Measurements from ENCODE around the gene OR4S2. TPM values are rescaled to one million over a fixed set of nuclear protein-coding genes. Genes with fewer than 3 reads are reported as not detected.

The OR4S2 gene
- total RNA-seq, 4 donors from 2014 or later = not detected

GRCh38 chr11:55655096-55655495 is 7.0 kb downstream of the OR4S2 start:
- no peaks in the 10 kb centered on the region for H3K4me1 ChIP-seq

GRCh38 chr11:55658031-55658573 is 10.0 kb downstream of the OR4S2 start:
- no peak for DNase-seq (ENCODE audit: low spot score in 2 of 2)
- Histone ChIP-seq H3K4me3 (no peak overlapping the region), H3K9me3 (no peaks in the 10 kb centered on the region), H3K4me1 (no peaks in the 10 kb centered on the region), H3K36me3 (no peaks in the 10 kb centered on the region), H3K27me3 (no peaks in the 10 kb centered on the region), H3K27ac (no peak overlapping the region)
- WGBS, 2 donors = 84 to 85% methylated on average over 2 of the region's 2 CpGs
- TF ChIP-seq CTCF (IDR thresholded peaks at IDR 0.05) (no peak), POLR2A (IDR thresholded peaks at IDR 0.05) (no peak), EP300 (IDR thresholded peaks at IDR 0.05) (no peak)

More at GRCh38 chr11:55655096-55655495, 7.0 kb downstream of the OR4S2 start:
- Histone ChIP-seq H3K27me3 (no peaks in the 10 kb centered on the region), H3K36me3 (no peaks in the 10 kb centered on the region), H3K27ac (no peak overlapping the region), H3K9me3 (no peaks in the 10 kb centered on the region), H3K4me3 (no peak overlapping the region)
- DNase-seq (ENCODE audit: low spot score in 2 of 2) = no peak
- no peak for TF ChIP-seq POLR2A (IDR thresholded peaks at IDR 0.05)
- TF ChIP-seq CTCF (IDR thresholded peaks at IDR 0.05) = no peak
- TF ChIP-seq EP300 (IDR thresholded peaks at IDR 0.05) = no peak

GRCh38 chr11:55658608-55659007 is 10.5 kb downstream of the OR4S2 start:
- Histone ChIP-seq H3K36me3 (no peaks in the 10 kb centered on the region), H3K4me3 (no peak overlapping the region), H3K27me3 (no peaks in the 10 kb centered on the region), H3K9me3 (no peaks in the 10 kb centered on the region), H3K27ac (no peak overlapping the region), H3K4me1 (no peaks in the 10 kb centered on the region)
- DNase-seq (ENCODE audit: low spot score in 2 of 2) = no peak
- no peak for TF ChIP-seq CTCF (IDR thresholded peaks at IDR 0.05)
- TF ChIP-seq EP300 (IDR thresholded peaks at IDR 0.05) = no peak
- TF ChIP-seq POLR2A (IDR thresholded peaks at IDR 0.05) = no peak
- 38 to 46% methylated on average over 1 of the region's 1 CpG for WGBS, 2 donors

GRCh38 chr11:55661901-55662300 is 13.8 kb downstream of the OR4S2 start, which contains the start of gene OR4C6:
Gene OR4C6, plus strand, starts transcription at chr11:55662201. Its CDS starts 2,966 bp downstream, at chr11:55665167.
- no peaks in the 10 kb centered on the region for H3K27me3 ChIP-seq
- no peaks in the 10 kb centered on the region for H3K4me1 ChIP-seq
- TF ChIP-seq CTCF (IDR thresholded peaks at IDR 0.05) = no peak
- TF ChIP-seq POLR2A (IDR thresholded peaks at IDR 0.05) = no peak
- TF ChIP-seq EP300 (IDR thresholded peaks at IDR 0.05) = no peak
- no peaks in the 10 kb centered on the region for H3K9me3 ChIP-seq
- H3K4me3 ChIP-seq = no peak within 1 kb of the TSS
- 80 to 96% methylated on average over 1 of the region's 1 CpG for WGBS, 2 donors
- DNase-seq (ENCODE audit: low spot score in 2 of 2) = no peak
- H3K27ac ChIP-seq = no peak within 1 kb of the TSS
- no peaks in the 10 kb centered on the region for H3K36me3 ChIP-seq

GRCh38 chr11:55669376-55669775 is 21.2 kb downstream of the OR4S2 start:
- Histone ChIP-seq H3K27me3 (no peaks in the 10 kb centered on the region), H3K4me1 (no peaks in the 10 kb centered on the region), H3K36me3 (no peaks in the 10 kb centered on the region), H3K4me3 (no peak overlapping the region), H3K27ac (no peak overlapping the region), H3K9me3 (no peaks in the 10 kb centered on the region)
- TF ChIP-seq EP300 (IDR thresholded peaks at IDR 0.05) = no peak
- TF ChIP-seq CTCF (IDR thresholded peaks at IDR 0.05) = no peak
- DNase-seq (ENCODE audit: low spot score in 2 of 2) = no peak
- 47% methylated on average over 2 of the region's 2 CpGs for WGBS, 2 donors

All from tibial nerve (tissue), 4 donors.